Activated CD4-positive, alpha-beta T cell treated with anti-CD3 and anti-CD28 coated beads, Interleukin-2, amount 10 ng/mL, durations not matched to agents 24 days and 14 days (primary cell): ENCODE data around the gene HDGFL2. TPM values are rescaled to one million over a fixed set of nuclear protein-coding genes. Genes with fewer than 3 reads are reported as not detected.
A peak's percentile ranks its signal among the peaks of the same experiment; 100 is the strongest.
"Not testable (repeated sequence)": the region's sequence is repeated elsewhere in the genome, so short reads cannot be mapped to it uniquely, and the experiment has no call there.

Experiments used
- DNase-seq: peaks from one replicate; pipeline ENCODE4 v3.0.0; 2022
- H3K27ac Mint-ChIP-seq: one replicate; pipeline ENCODE4 v1.8.0; 2022; ENCODE audit warnings: mild to moderate bottlenecking, mixed read lengths
- H3K27me3 Mint-ChIP-seq: one replicate; pipeline ENCODE4 v1.8.0; 2022; ENCODE audit warnings: mixed read lengths
- H3K36me3 Mint-ChIP-seq: one replicate; pipeline ENCODE4 v1.8.0; 2022; ENCODE audit warnings: low read depth, mild to moderate bottlenecking, mixed read lengths
- H3K4me1 Mint-ChIP-seq: one replicate; pipeline ENCODE4 v1.8.0; 2021; ENCODE audit warnings: mixed read lengths
- H3K4me3 Mint-ChIP-seq: one replicate; pipeline ENCODE4 v1.8.0; 2022; ENCODE audit warnings: mild to moderate bottlenecking, moderate library complexity, mixed read lengths
- H3K9me3 Mint-ChIP-seq: one replicate; pipeline ENCODE4 v1.8.0; 2021; ENCODE audit warnings: mixed read lengths
- intact Hi-C: fragments of 100-400 bp; cut with micrococcal nuclease; formaldehyde crosslinking; loops from one replicate; pipeline ENCODE4 v1.15.1; 2023
- total RNA-seq: library from RNA; stranded (reverse); gene quantifications from 2 replicates; pipeline ENCODE4 v1.2.3, GENCODE V29; 2022

Gene HDGFL2
- total RNA-seq, 1 donor from 2014 or later, result 72.7 TPM

DNA sequence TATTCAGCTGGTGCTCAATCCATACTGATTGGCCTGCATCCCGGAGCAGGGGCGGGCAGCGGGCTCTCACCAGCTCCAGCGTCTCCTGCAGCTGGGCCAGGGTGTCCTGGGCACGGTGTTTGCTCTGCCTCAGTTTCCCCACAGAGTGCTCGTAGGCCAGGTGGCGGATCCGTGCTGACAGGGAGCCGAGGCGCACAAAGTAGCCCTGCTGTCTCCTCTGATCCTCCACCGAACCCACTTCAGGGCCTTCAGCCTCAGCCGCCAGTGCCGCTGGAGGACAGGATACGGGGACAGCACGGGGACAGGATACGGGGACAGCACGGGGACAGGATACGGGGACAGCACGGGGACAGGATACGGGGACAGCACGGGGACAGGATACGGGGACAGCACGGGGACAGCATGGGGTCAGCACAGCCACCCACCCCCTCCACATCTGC, 53.5 kb downstream of the HDGFL2 start:
- DNase-seq, result no peak
- intact Hi-C loops, result no loop called here
- Mint-ChIP-seq H3K36me3 (no peaks in the 10 kb centered on the region), H3K4me3 (no peak overlapping the region), H3K27ac (no peak overlapping the region), H3K9me3 (no peaks in the 10 kb centered on the region), H3K4me1 (no peaks in the 10 kb centered on the region), H3K27me3 (peaks cover 2% of the 10 kb centered on the region)

DNA sequence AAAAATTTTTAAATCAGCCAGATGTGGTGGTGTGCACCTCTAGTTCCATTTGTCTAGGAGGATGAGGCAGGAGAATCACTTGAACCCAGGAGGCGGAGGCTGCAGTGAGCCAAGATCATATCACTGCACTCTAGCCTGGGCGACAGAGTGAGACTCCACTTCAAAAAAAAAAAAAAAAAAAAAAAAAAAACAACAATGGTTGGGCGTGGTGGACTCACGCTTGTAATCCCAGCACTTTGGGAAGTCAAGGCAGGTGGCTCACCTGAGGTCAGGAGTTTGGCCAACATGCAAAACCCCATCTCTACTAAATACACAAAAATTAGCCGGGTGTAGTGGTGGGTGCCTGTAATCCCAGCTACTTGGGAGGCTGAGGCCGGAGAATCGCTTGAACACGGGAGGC, 55.3 kb downstream of the HDGFL2 start:
- H3K27me3 Mint-ChIP-seq, H3K36me3 Mint-ChIP-seq, H3K4me1 Mint-ChIP-seq, intact Hi-C loops, H3K9me3 Mint-ChIP-seq, H3K4me3 Mint-ChIP-seq, H3K27ac Mint-ChIP-seq, DNase-seq: not testable (repeated sequence)

DNA sequence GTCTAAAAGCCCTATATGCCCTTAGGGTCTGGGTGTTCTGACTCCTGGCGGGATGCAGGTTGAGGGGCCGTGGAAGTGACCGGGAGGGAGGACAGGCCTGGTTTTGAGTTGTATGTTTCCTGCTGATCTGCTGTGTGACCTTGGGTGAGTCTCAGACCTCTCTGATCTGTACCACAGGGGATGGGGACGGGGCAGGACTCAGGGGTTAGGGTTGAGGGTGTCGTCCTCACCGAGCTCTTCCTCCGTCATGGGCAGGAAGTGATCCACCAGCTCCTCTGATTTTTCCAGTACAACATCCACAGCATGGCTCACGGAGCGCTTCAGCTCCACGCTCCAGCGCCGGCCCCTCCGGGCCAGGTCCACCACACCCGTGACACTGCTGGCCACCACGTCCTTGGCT, 56.7 kb downstream of the HDGFL2 start:
- no peak for DNase-seq
- Mint-ChIP-seq H3K4me1 (no peaks in the 10 kb centered on the region), H3K9me3 (no peaks in the 10 kb centered on the region), H3K36me3 (no peaks in the 10 kb centered on the region), H3K27ac (no peak overlapping the region), H3K4me3 (no peak overlapping the region), H3K27me3 (peaks cover 4% of the 10 kb centered on the region)
- intact Hi-C loops, result no loop called here

DNA sequence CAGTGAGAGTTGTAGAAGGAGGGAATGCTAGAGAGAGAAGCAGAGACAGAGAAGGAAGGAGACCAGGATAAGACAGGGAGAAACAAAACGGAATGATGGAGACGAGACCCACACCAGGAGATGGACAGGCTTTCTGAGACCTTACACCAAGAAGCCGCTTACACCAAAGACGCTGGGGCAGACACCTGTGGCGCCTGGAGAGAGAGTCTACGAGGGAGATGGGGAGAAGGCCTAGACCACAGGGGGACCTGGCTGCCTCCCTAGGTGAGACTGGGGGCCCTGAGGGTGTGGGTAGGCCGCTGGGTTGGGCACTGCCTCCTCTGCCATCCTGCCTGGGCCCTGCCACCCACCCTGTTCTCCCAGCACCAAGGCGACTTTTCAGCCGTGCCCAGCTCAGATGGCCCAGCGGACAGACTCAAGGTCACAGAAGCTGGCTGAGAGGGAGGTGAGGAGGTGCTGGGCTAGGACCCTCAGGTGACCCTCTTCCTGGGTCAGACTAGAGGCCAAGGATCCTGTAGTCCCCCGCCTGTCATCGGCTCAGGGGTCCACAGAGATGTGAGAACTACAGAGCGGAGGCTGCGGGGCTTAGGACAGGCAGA, 57.9 kb downstream of the HDGFL2 start:
- H3K4me3 Mint-ChIP-seq, result no peak overlapping the region
- no peak for DNase-seq
- H3K4me1 Mint-ChIP-seq, result no peaks in the 10 kb centered on the region
- intact Hi-C loops, result no loop called here
- H3K9me3 Mint-ChIP-seq, result no peaks in the 10 kb centered on the region
- H3K36me3 Mint-ChIP-seq, result no peaks in the 10 kb centered on the region
- peaks cover 6% of the 10 kb centered on the region for H3K27me3 Mint-ChIP-seq
- H3K27ac Mint-ChIP-seq, result no peak overlapping the region

DNA sequence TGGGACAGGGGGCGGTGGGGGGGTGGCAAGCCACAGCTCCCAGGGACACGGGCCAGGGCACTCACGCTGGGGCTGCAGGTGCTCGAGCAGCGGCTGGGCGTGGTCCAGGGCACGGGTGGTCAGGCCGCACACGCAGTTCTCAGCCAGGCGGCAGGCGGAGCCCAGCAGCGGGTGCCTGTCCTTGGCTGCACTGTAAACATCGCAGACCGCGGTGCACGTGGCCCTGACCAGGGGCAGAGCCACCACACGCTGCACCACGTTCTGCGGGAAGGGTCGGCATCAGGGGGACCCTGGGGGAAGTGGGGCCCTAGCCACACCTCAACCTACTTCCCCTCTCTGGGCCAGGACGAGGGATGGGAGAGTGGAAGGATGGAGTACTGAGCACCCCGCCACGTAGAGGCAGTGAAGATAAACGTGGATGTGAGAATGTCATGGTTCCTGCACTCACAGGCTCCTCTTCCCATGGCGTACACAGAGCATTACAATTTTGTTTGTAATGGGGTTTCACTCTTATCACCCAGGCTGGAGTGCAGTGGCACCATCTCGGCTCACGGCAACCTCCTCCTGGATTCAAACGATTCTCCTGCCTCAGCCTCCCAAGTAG, 59.6 kb downstream of the HDGFL2 start:
- H3K9me3 Mint-ChIP-seq, result no peaks in the 10 kb centered on the region

DNA sequence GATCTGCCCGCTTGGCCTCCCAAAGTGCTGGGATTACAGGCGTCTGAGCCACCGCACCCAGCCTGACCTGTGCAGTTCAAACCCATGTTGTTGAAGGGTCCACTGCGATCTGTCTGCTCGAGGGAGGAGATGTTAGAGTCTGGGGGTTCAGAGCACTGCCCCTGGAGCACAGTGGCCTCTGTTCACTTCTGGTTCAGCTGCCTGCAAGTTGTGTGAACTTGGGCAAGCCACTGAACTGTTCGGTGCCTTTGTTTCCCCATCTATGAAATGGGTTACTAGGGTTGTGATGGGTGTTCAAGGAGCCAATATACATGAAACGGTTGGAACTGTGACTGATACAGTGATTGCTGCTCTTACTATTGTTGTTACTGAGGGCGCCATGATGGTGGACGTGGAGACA, 61.2 kb downstream of the HDGFL2 start:
- Mint-ChIP-seq H3K4me3 (no peak overlapping the region), H3K36me3 (no peaks in the 10 kb centered on the region), H3K27ac (no peak overlapping the region), H3K9me3 (no peaks in the 10 kb centered on the region), H3K27me3 (peaks cover 9% of the 10 kb centered on the region), H3K4me1 (peaks cover 2% of the 10 kb centered on the region)
- no peak for DNase-seq
- intact Hi-C loops, result no loop called here

More for the DNA sequence above, 59.6 kb downstream of the HDGFL2 start:
- peaks cover 2% of the 10 kb centered on the region for H3K4me1 Mint-ChIP-seq
- H3K27me3 Mint-ChIP-seq, result peaks cover 9% of the 10 kb centered on the region
- no peak overlapping the region for H3K4me3 Mint-ChIP-seq
- no peak for DNase-seq
- H3K36me3 Mint-ChIP-seq, result no peaks in the 10 kb centered on the region
- intact Hi-C loops, result no loop called here
- H3K27ac Mint-ChIP-seq, result no peak overlapping the region

DNA sequence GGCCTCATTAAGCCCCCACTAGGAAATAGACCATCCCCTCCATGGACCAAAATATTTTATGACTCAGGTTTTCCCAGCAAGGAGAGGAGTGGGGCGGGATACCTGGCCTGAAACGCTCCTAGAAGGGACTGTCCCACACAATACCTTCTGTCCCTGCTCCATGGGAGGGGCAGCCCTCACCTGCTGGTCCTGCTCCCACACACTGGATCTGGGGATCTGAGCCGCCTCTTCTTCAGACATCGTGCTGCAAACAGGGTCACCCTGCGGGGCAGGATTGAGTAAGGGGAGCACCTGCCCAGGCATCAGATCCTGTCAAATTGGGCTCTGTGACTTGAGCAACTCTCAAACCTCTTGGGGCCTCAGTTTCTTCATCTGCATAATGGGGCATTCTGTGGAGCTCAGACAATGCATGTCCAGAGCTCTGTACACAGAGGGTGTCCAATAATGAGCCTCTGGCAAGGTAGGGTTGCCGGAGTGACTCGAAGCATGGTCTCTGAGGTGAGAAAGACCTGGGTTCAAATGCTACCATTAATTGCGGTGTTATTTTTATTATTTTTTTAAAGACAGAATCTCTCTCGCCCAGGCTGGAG, 61.8 kb downstream of the HDGFL2 start:
- Mint-ChIP-seq H3K9me3 (no peaks in the 10 kb centered on the region), H3K4me1 (peaks cover 3% of the 10 kb centered on the region), H3K27ac (no peak overlapping the region), H3K27me3 (peaks cover 9% of the 10 kb centered on the region), H3K36me3 (no peaks in the 10 kb centered on the region), H3K4me3 (no peak overlapping the region)
- intact Hi-C loops, result no loop called here
- DNase-seq, result no peak

DNA sequence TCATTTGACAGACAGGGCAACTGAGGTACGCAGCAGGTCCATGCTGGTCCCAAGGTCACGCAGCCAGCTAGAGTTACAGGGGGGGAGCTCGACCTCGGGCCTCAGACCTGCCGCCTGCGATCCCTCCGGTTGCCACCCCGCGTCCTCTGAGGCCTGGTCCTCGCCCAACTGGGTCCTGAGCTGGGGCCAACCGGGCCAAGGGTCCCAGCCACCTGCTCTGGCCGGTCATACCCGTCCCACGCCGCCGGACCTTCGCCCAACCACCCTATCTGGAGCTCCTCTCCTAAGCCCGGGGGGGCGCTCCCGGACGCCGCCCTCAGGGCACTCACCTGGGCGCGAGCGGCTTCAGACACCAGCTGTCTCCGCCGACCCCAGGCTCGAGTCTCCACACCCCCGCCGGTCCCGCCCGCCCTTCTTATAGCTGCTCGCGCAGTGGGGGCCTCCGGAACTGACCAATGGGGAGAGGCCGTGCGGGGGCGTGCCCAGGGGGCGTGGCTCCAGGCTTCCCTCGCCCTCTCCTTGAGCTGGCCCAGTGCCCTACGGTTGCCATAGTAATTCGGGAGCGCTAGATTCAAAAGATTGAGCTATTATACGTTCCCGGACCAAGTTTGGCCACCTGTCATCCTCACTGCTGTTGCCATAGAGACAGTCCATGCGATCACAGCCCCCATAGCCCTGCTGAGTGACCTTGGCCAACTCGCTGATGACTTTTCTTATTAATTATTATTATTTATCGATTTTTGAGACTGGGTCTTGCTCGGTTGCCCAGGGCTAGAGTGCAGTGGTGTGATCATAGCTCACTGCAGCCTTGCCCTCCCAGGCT, 63.0 kb downstream of the HDGFL2 start, which contains the start of gene PLIN5:
TSS of gene PLIN5 (minus strand) at position 389 of the 823 bp plus-strand sequence. CDS start 1,150 bp downstream, outside the sequence.
- no peak within 1 kb of the TSS for H3K4me3 Mint-ChIP-seq
- intact Hi-C loops, result no loop called here
- H3K36me3 Mint-ChIP-seq, result no peaks in the 10 kb centered on the region
- H3K4me1 Mint-ChIP-seq, result peaks cover 10% of the 10 kb centered on the region
- no peak within 1 kb of the TSS for H3K27ac Mint-ChIP-seq
- H3K27me3 Mint-ChIP-seq, result peaks cover 9% of the 10 kb centered on the region
- H3K9me3 Mint-ChIP-seq, result no peaks in the 10 kb centered on the region
- DNase-seq, result peak; percentile 70

DNA sequence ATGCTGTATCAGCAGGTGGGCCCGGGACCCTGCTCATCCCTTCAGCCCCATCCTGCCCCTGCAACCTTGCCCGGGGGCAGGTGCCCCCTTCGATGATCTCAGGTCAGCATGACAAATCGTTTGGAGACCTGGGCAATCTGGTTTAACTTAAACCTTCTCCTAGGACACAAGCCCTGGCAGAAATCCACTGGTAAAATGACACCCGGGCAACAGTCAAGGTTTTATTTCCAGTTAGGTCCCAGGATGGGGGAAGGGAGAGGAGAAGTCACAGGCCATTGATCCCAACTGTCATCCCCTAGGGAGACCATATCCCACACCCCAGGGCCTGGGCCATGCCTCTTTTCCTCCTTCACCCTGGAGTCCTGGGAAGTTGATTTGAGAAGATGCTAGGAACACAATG, 64.7 kb downstream of the HDGFL2 start:
- no peak for DNase-seq
- Mint-ChIP-seq H3K4me3 (no peak overlapping the region), H3K27me3 (peaks cover 9% of the 10 kb centered on the region), H3K4me1 (peaks cover 14% of the 10 kb centered on the region), H3K36me3 (no peaks in the 10 kb centered on the region), H3K9me3 (no peaks in the 10 kb centered on the region), H3K27ac (no peak overlapping the region)
- intact Hi-C loops, result no loop called here

DNA sequence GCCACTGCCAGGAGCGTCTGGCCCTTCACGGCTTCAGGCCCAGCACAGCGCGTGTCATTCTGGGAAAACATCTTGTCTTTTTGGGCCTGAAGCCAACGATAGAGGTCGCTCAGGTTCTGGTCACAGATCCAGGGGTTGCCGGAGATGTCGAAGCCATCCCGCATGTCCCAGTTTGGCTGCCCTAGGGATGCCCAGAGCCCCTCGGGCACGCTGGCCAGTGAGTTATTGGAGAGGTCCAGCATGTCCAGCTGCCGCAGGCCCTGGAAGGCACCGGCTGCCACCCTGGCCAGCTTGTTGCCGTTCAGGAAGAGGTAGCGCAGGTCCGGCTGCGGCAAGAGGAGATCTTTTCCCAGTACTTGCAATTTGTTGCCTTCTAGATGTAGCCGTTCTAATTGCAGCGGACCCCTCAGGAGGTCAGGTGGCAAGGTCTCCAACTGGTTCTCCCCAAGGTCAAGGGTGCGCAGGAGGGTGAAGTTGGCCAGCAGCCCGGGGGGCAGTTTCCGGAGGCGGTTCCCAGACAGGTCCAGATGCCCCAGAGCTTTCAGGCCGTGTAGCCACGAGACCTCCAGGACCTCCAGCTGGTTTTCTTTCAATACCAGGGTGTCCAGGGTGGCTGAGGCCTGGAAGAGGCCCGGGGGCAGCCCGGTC, 66.0 kb downstream of the HDGFL2 start:
- H3K9me3 Mint-ChIP-seq, result no peaks in the 10 kb centered on the region
- peaks cover 14% of the 10 kb centered on the region for H3K4me1 Mint-ChIP-seq
- no peak overlapping the region for H3K4me3 Mint-ChIP-seq
- H3K27me3 Mint-ChIP-seq, result peaks cover 9% of the 10 kb centered on the region
- intact Hi-C loops, result no loop called here
- no peak for DNase-seq
- H3K36me3 Mint-ChIP-seq, result no peaks in the 10 kb centered on the region
- H3K27ac Mint-ChIP-seq, result no peak overlapping the region

DNA sequence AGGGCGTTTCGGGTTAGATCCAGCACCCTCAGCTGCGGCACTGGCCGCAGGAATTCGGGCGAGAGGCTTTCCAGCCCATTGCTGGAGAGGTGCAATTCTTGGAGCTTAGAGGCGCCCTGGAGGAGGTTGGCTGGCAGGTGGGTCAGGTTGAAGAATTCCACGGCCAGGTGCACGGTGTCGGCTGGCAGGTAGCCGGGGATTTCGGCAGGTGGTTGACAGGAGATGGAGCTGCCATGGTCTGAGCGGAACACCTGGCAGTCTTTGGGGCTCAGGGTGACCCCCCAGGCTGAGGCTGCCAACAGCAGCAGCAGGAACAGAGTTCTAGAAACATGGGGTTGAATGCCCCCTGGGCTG, 66.5 kb downstream of the HDGFL2 start:
- H3K4me1 Mint-ChIP-seq, result peaks cover 14% of the 10 kb centered on the region

DNA sequence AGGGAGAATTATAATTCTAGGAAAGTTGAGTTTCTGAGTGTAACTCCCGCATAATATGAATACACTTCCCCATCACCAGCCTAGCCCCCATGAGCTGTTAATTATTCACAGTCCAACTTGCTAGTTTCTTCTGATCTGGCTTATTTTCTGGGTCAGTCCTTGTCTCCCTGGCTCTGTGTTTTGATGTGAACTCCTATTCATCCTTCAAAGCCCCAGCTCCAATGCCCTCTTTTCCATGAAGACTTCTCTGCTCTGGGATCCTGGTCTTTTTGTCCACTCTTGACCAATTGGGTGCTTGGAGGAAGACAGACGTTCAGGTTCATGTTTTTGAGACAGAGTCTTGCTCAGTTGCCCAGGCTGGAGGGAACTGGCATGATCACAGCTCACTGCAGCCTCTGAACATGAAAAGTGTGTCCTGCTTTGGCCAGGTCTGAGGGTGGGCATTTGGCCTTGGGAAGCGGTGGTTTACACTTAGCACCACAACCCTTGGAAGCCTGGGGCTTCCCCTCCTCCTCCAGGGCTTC, 67.1 kb downstream of the HDGFL2 start:
- Mint-ChIP-seq H3K36me3 (no peaks in the 10 kb centered on the region), H3K9me3 (no peaks in the 10 kb centered on the region), H3K27me3 (peaks cover 5% of the 10 kb centered on the region), H3K4me3 (no peak overlapping the region), H3K4me1 (peaks cover 14% of the 10 kb centered on the region), H3K27ac (no peak overlapping the region)
- no peak for DNase-seq
- intact Hi-C loops, result no loop called here

More for the DNA sequence above, 66.5 kb downstream of the HDGFL2 start:
- Mint-ChIP-seq H3K36me3 (no peaks in the 10 kb centered on the region), H3K9me3 (no peaks in the 10 kb centered on the region), H3K27ac (no peak overlapping the region), H3K4me3 (no peak overlapping the region), H3K27me3 (peaks cover 5% of the 10 kb centered on the region)
- intact Hi-C loops, result no loop called here
- DNase-seq, result no peak

DNA sequence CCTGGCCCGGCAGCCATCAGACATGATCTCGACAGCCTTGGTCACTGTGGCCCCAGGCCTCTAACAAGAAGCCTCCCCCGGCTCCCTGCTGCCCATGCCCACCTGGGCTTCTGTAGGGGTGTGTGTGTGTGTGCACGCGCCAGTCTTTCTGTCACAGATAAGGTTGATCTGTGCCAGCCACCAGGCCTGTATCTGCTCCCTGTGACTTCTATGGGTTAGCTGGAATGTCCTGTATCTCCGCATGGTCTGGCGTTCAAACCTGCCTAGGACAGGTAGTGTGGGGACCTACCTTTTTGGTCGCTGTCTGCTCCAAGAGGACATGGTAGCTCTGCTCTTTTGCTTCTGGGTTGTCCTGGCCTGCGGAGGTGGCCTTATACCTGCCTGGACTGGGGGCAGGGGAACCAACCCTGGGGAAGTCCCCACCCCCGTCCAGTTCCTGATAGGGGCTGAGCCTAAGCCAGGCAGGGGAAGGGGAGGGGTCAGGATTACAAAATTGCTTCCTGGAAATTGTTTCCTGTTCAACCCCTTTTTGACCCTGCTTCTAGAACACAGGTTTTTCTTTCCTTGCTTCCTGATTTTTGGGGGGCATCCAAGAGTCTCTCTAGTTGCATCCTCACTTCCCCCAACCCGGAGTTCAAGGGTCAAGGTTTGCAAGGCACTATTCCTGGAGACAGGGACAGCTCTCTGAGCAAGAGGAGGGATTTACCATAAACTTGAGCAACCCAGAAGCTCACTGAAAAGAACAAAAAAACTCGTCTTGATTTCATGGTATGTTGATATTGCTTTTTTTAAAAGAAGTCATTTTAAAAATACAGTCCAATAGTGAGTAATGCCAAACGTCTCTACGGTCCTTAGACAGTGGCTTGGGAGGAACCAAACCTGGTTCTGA, 67.8 kb downstream of the HDGFL2 start, which contains the start of gene LRG1:
TSS of gene LRG1 (minus strand) at position 344 of the 889 bp plus-strand sequence. CDS start at position 321, 23 bp downstream.
- Mint-ChIP-seq H3K4me3 (peak within 1 kb of the TSS; percentile 31), H3K27me3 (peaks cover 3% of the 10 kb centered on the region), H3K27ac (peak within 1 kb of the TSS; percentile 32), H3K9me3 (no peaks in the 10 kb centered on the region), H3K4me1 (peaks cover 14% of the 10 kb centered on the region), H3K36me3 (no peaks in the 10 kb centered on the region)
- peak; percentile 65 for DNase-seq
- intact Hi-C loops, result no loop called here
